Measurements from ENCODE around the gene TMCC2.

- TF ChIP-seq CTCF (IDR thresholded peaks at IDR 0.05 in 8 of 11, conservative IDR thresholded peaks at IDR 0.05 in 3 of 11) = no peak
- no peak for TF ChIP-seq POLR2A (IDR thresholded peaks at IDR 0.05)
- TF ChIP-seq POLR2AphosphoS5 (IDR thresholded peaks at IDR 0.05) = no peak
These were observed 18.9 kb upstream of the TMCC2 start for GRCh38 chr1:205208811-205209210.

All from spleen (tissue), 7 donors.